ENCODE data around the gene SRSF4. TPM values are rescaled to one million over a fixed set of nuclear protein-coding genes. Genes with fewer than 3 reads are reported as not detected.

SRSF4 gene
- total and polyA plus RNA-seq, 10 of the 15 experiments (the other 5 are each of a cell fraction or from before 2014, with no cell fraction given) = 17.2 to 107 (median 78.6) TPM

DNA sequence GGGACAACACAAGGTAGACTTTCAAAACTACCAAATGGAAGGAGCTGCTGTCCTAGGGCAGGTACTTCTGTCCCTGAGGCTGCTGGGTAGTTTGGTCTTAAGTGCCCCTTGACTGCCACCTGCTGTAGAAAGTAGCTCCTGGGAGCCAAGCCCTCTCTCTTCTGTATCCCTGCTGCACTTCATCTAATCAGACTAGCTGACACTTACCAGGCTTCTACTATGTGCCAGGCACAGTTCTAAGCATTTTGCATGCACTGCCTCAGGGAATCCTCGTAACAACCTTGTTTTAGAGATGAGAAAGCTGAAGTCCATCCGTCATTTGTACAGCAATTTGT lies 15.9 kb upstream of the SRSF4 start:
- DNase-seq (ENCODE audit: low read depth, low spot score) (no peak), FAIRE-seq (peak; percentile 38), ATAC-seq (peak; percentile 97)
- TF ChIP-seq, protein P1, sequence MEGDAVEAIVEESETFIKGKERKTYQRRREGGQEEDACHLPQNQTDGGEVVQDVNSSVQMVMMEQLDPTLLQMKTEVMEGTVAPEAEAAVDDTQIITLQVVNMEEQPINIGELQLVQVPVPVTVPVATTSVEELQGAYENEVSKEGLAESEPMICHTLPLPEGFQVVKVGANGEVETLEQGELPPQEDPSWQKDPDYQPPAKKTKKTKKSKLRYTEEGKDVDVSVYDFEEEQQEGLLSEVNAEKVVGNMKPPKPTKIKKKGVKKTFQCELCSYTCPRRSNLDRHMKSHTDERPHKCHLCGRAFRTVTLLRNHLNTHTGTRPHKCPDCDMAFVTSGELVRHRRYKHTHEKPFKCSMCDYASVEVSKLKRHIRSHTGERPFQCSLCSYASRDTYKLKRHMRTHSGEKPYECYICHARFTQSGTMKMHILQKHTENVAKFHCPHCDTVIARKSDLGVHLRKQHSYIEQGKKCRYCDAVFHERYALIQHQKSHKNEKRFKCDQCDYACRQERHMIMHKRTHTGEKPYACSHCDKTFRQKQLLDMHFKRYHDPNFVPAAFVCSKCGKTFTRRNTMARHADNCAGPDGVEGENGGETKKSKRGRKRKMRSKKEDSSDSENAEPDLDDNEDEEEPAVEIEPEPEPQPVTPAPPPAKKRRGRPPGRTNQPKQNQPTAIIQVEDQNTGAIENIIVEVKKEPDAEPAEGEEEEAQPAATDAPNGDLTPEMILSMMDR (IDR thresholded peaks at IDR 0.05 in 2 of 3, conservative IDR thresholded peaks at IDR 0.05 in 1 of 3; ENCODE audit: control insufficient read depth in 2 of 3, extremely low read depth in 1 of 3, insufficient read depth in 1 of 3, low read depth in 3 of 3, low read length in 3 of 3) = peak; percentile 32 to 55 (median 47); a peak in 5 of 6 replicates
- peak; percentile 37; the same call in 1 of the 2 replicates for TF ChIP-seq SMC3 (IDR thresholded peaks at IDR 0.05; ENCODE audit: borderline replicate concordance, low read length)
- TF ChIP-seq RAD21 (IDR thresholded peaks at IDR 0.05; ENCODE audit: insufficient read depth, low read depth, low read length) = peak; percentile 41
- no peak for TF ChIP-seq GATAD2B (conservative IDR thresholded peaks at IDR 0.05; ENCODE audit: low read depth)
- Histone ChIP-seq H3K4me3 (no peak overlapping the region), H3K79me2 (ENCODE audit: control insufficient read depth, insufficient read depth, low read length) (no peaks in the 10 kb centered on the region), H3K27me3 (replicated peaks in 1 of 2; ENCODE audit: control insufficient read depth in 2 of 2, insufficient read depth in 2 of 2, low read length in 1 of 2) (no peaks in the 10 kb centered on the region), H3K4me1 (ENCODE audit: control insufficient read depth, insufficient read depth, low read length) (peaks cover 2% of the 10 kb centered on the region; the same call in 1 of the 2 replicates), H3K9me3 (replicated peaks; ENCODE audit: control insufficient read depth, insufficient read depth, low read length) (no peaks in the 10 kb centered on the region), H3K36me3 (ENCODE audit: control insufficient read depth in 2 of 2, insufficient read depth in 2 of 2, low read length in 1 of 2) (peaks cover 5 to 18% of the 10 kb centered on the region in 2 experiments), H4K20me1 (ENCODE audit: control insufficient read depth, insufficient read depth) (no peaks in the 10 kb centered on the region), H3K9ac (ENCODE audit: control insufficient read depth, insufficient read depth, low read length) (no peak overlapping the region), H3K4me2 (ENCODE audit: control insufficient read depth, insufficient read depth) (no peak overlapping the region), H2AFZ (ENCODE audit: control insufficient read depth, low read depth, low read length) (no peak overlapping the region), H3K27ac (ENCODE audit: control insufficient read depth, insufficient read depth) (no peak overlapping the region)
- WGBS (ENCODE audit: insufficient coverage, insufficient replicate concordance, low lambda C conversion rate, missing lambda C conversion rate) = 100% methylated on average over 2 of the region's 2 CpGs
- ChIA-PET RAD21 (ENCODE audit: unreplicated experiment) (interaction anchor here (0.5 to 2.0 kb wide), 10 partner anchors 8 to 320 kb away, joined by 3 to 15 read pairs (median 6); partner anchors contain the start of gene SRSF4), SMC1A (ENCODE audit: uncharacterized antibody, unreplicated experiment) (interaction anchor here (0.7 to 8.3 kb wide), 11 partner anchors 10 to 413 kb away, joined by 3 to 127 read pairs (median 4); partner anchors contain the start of gene SRSF4), POLR2A (interaction anchor here (0.5 to 1.8 kb wide), 3 partner anchors 16 to 414 kb away, joined by 3 to 10 read pairs (median 3); partner anchors contain the start of gene SRSF4), CTCF (interaction anchor here (0.7 to 5.2 kb wide), 22 partner anchors 10 to 788 kb away, joined by 3 to 44 read pairs (median 4); partner anchors contain the start of gene SRSF4)
- in situ Hi-C loops (cut with MboI) (loop anchor here (5.0 kb wide), 2 partner anchors 315 to 415 kb away; no protein-coding TSS in a partner anchor), intact Hi-C loops (cut with micrococcal nuclease; ENCODE audit: unreplicated experiment) (no loop called here)
- no TSS peak for BruUV-seq (replicated peaks)

All from GM12878 (cell line).